NB4 (cell line): ENCODE results near the gene FOXP1.

Experiments
- DNase-seq: peaks from one replicate; pipeline ENCODE4 v3.0.0; 2010; ENCODE audit warnings: low read depth
- H3K4me3 ChIP-seq: one replicate; pipeline ENCODE4 v1.5.1; 2011; ENCODE audit warnings: mild to moderate bottlenecking, low read depth, low read length, moderate library complexity
- CTCF ChIP-seq: IDR thresholded peaks from one replicate; pipeline ENCODE4 v1.5.1; 2012; ENCODE audit warnings: low read depth, low read length
- MAX ChIP-seq: IDR thresholded peaks from 2 replicates; pipeline ENCODE4 v1.6.1; 2011; ENCODE audit warnings: low read depth, low read length
- MYC ChIP-seq: IDR thresholded peaks from 2 replicates; pipeline ENCODE4 v1.6.1; 2011; ENCODE audit warnings: low read depth, low read length
- POLR2A ChIP-seq: IDR thresholded peaks from 2 replicates; pipeline ENCODE4 v1.6.1; 2011; ENCODE audit warnings: mild to moderate bottlenecking; ENCODE audit not compliant: insufficient read length; ENCODE audit errors: extremely low read depth

FOXP1 gene

GRCh38 chr3:71621825-71622537 is 38.5 kb upstream of the FOXP1 start:
- TF ChIP-seq CTCF: no peak
- TF ChIP-seq MAX: no peak
- no peak for TF ChIP-seq POLR2A
- no peak for TF ChIP-seq MYC
- no peak for DNase-seq
- H3K4me3 ChIP-seq: no peak overlapping the region

GRCh38 chr3:71618538-71618937 is 35.0 kb upstream of the FOXP1 start:
- no peak overlapping the region for H3K4me3 ChIP-seq
- no peak for DNase-seq
- no peak for TF ChIP-seq MYC
- no peak for TF ChIP-seq CTCF
- no peak for TF ChIP-seq MAX
- TF ChIP-seq POLR2A: no peak

GRCh38 chr3:71616571-71617021 is 33.1 kb upstream of the FOXP1 start:
- no peak for TF ChIP-seq POLR2A
- no peak for TF ChIP-seq MYC
- no peak for TF ChIP-seq MAX
- TF ChIP-seq CTCF: no peak
- DNase-seq: no peak
- H3K4me3 ChIP-seq: no peak overlapping the region

- no peak overlapping the region for H3K4me3 ChIP-seq
- DNase-seq: no peak
- TF ChIP-seq MYC: no peak
- no peak for TF ChIP-seq CTCF
- TF ChIP-seq MAX: no peak
- no peak for TF ChIP-seq POLR2A
Measured at GRCh38 chr3:71614869-71615268, 31.3 kb upstream of the FOXP1 start.

GRCh38 chr3:71614426-71614825 is 30.9 kb upstream of the FOXP1 start:
- DNase-seq: no peak
- TF ChIP-seq CTCF (no peak), MAX (no peak), POLR2A (no peak), MYC (no peak)
- H3K4me3 ChIP-seq: no peak overlapping the region
